ENCODE results near the gene MACF1. TPM values are rescaled to one million over a fixed set of nuclear protein-coding genes. Genes with fewer than 3 reads are reported as not detected.
"Not testable (repeated sequence)": the region's sequence is repeated elsewhere in the genome, so short reads cannot be mapped to it uniquely, and the experiment has no call there.

The MACF1 gene
- polyA plus RNA-seq, 3 donors, result 32.3 to 63.1 (median 61.9) TPM

DNA sequence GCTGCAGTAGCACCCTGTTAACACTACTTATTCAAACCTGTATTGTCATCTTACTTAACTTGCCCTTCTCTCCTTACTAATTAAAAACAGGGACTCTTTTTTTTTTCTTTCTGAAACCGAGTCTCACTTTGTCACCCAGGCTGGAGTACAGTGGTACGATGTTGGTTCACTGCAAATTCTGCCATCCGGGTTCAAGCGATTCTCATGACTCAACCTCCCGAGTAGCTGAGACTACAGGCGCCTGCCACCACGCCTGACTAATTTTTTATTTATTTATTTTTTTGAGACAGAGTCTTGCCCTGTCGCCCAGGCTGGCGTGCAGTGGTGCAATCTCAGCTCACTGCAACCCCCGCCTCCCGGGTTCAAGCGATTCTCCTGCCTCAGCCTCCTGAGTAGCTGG, 3.9 kb downstream of the MACF1 start:
- WGBS, 3 donors, result 95 to 97% (median 95%) methylated on average over 12 of the region's 12 CpGs
- not testable (repeated sequence) for H3K27ac ChIP-seq (ENCODE audit: low read depth, low read length)

DNA sequence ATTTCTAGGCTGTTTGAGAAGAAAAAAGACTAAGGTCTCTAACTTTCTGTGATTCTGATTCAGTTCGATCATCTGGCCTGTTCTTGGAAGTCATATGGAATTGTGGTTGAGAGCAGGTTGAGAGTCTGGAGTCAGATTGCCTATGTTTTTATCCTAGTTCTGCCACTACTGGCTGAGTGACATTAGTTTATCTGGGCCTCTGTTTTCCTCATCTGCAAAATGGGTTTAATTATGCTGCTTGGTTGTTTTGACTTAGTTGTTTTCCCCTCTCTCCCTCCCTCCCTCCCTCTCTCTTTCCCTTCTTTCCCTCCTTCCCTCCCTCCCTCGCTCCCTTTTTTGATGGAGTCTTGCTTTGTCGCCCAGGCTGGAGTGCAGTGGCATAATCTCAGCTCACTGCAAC, 6.2 kb downstream of the MACF1 start:
- H3K27ac ChIP-seq (ENCODE audit: low read depth, low read length), result no peak overlapping the region
- 95 to 100% (median 97%) methylated on average over 3 of the region's 3 CpGs for WGBS, 3 donors

DNA sequence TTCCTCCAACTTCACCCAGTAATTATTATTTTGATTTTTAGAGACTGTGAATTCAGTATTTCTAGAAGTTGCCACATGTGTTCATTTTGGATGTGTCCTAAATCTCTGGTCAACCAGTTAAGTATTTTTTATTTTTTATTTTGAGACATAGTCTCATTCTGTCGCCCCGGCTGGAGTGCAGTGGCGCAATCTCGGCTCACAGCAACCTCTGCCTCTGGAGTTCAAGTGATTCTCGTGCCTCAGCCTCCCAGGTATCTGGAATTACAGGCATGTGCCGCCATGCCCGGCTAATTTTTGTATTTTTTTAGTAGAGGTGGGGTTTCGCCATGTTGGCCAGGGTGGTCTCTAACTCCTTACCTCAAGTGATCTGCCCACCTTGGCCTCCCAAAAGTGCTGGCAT, 8.0 kb downstream of the MACF1 start:
- no peak overlapping the region for H3K27ac ChIP-seq (ENCODE audit: low read depth, low read length)
- 87 to 95% (median 88%) methylated on average over 8 of the region's 8 CpGs for WGBS, 3 donors

DNA sequence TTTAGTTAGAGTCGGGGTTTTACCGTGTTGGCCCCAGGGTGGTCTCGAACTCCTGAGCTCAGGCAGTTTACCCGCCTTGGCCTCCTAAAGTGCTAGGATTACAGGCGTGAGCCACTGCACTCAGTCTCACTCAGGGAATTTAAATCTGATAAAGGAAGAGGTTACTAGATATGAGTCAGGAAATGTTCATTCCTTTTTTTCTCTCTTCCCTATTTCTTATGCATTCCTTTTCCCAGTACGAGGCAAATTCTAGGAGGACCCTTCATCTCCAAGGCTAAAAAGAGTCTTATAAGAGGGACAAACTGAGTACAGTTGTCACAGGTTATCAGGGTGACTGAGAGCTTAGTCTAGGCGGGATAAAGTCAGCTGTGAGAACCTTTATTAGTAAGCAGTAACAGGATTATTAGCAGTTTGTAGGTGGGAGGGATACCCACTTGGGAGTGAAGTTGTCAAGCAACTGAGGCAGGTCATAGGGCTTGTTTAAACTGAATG, 9.1 kb downstream of the MACF1 start:
- WGBS, 3 donors, result 62 to 67% (median 67%) methylated on average over 7 of the region's 7 CpGs

DNA sequence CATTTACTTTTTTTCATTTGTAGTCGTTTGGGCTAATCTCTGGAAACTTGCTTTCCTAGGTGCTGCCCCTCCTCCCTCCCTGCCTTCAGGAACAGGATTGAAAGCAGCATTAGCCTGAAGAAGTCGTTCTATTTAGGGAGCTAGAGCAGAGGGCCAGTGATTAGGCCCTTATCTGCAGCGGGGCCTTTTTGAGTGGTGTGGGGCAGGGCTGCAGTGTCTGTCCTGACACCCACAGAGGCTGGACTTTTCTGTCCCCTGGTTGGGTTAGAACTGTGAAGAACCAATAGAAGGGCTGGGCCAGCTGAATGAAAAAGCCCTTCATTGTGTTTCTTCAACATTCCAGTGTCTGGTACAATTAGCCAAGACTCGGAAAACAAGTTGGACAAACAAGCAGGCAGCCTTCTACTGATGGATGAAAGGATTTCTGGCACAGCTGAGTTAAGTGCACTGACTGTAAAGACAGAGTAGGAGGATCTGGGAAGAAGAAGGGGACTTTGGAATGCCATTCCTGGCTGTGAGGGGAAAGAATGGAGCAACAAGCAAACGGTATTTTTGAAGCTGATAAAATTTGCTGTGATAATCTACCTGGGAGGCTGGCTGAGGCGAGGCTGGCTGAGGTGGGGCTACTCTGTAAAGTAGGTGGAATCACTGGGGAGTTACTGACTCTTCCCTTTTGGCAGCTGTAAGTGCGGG, 9.7 kb downstream of the MACF1 start:
- 24 to 44% (median 35%) methylated on average over 7 of the region's 7 CpGs for WGBS, 3 donors
- H3K27ac ChIP-seq (ENCODE audit: low read depth, low read length), result no peak overlapping the region

More for the DNA sequence above, 9.1 kb downstream of the MACF1 start:
- no peak overlapping the region for H3K27ac ChIP-seq (ENCODE audit: low read depth, low read length)

DNA sequence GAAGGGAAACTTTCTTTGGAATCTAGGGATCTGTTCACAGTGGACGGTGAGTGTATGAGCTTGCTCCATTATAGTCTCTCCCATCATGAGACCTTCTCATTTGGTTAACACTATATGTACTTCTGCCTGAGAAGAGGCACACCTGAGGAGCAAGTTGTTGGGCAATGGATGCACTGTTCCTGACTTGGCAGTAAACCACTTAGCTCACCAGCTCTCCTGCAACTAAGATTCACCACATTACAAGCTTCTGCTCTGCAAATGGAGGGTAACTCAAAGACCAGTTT, 10.2 kb downstream of the MACF1 start:
- 28 to 48% (median 31%) methylated on average over 1 of the region's 1 CpG for WGBS, 3 donors
- no peak overlapping the region for H3K27ac ChIP-seq (ENCODE audit: low read depth, low read length)

DNA sequence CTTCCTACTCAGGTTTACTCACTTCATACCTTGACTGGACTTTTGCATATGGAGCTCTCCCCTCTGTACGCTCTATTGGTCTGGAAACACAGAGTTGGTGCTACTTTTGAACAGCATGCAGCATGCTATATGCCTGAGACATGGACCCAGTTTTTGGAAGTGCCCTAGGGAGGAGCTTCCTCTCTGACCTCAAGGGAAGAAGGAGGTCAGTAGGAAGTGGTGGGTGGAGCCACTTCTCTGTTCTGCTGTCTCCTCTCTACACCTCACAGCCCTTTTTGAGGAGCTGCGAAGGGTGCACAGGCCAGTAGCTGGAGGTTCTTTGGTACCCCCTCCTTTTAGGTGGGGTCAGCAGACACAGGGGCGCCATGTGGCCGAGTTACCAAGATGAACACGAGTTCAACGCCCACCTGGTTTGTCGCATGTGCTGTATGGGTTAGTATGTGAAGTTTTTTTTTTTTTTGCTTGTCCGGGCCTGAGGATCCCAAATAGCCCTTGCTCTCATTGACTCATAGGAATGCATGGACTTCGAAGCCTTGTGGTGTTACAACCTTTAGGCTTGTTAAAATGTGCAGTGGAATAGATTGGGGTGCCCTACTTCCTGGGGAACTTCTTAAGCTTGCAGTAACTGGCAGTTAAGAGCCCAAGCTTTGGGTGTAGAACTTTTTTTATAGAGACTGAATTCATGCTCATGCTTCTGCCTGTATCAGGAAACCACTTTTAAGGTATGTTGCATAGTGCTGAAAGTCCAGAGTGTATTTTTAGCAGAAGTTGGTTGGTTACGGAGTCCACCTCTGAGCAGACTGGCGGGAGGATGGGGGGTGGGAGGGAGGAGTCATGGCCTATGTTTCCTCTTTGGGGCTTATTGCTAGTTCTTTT, 10.7 kb downstream of the MACF1 start:
- WGBS, 3 donors, result 51 to 82% (median 63%) methylated on average over 11 of the region's 11 CpGs
- no peak overlapping the region for H3K27ac ChIP-seq (ENCODE audit: low read depth, low read length)

DNA sequence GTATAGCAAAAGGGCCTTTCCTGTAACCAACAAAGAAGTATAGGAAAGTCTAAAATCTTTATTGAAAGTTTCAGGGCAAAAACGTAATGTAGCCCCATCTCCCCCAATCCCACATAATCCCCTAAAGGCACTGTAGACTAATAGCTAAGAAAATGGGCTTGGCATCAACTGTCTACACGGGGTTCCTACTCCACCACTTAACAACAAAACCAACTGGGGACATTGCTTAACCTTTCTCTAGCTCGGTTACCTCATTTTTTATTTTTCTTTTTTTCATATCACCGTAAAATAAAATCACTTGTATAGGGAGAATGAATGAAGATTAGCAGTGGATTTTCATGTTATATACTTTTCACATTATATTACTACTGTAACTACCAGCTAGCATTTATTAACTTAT, 12.3 kb downstream of the MACF1 start:
- 48 to 85% (median 49%) methylated on average over 4 of the region's 4 CpGs for WGBS, 3 donors
- no peak overlapping the region for H3K27ac ChIP-seq (ENCODE audit: low read depth, low read length)

DNA sequence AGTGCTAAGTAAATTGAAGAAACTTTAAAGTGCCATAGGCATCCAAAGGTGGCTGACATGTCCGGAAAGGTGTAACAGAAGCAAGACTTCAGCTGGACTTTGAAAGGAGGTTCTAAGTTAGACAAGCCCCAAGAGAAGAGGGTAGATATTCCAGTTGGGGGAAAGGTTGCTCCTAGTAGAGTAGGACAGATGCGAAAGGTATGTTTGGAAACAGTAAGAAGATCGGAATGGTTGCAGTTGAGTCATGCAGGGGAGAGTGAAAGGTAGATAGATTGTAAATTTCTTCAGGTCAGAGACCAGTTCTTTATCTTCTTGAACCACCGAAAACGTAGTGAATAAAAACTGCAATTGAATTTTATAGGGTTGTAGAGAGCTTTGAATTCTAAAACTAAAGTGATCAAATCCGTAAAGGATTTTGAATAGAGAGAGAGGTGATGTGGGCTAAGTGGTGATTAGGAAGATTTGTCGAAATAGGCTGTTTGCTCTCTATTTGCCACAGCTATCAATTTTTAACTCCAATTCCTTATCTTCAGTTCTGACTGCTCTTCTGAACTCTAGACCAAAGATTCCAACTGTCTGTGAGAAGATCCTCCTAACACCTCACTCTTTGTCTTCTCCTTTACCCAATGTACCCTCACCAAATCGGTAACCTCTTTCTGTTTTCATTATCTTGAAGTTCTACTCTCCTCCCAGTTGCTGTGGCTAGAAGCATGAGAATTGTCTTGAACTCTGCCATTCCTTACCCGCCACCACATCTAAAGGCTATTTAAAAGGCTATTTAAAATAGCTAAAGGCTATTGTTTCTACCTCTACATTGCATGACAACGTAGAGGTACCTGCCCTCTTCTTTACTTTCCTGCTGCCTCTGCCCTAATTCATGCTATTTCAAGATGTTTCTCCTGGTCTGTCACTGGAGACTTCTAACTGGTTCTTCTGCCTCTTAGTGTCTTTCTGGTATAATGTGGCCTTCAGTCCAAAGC, 16.7 kb downstream of the MACF1 start:
- H3K27ac ChIP-seq (ENCODE audit: low read depth, low read length), result no peak overlapping the region
- WGBS, 3 donors, result 91 to 93% (median 93%) methylated on average over 10 of the region's 10 CpGs

DNA sequence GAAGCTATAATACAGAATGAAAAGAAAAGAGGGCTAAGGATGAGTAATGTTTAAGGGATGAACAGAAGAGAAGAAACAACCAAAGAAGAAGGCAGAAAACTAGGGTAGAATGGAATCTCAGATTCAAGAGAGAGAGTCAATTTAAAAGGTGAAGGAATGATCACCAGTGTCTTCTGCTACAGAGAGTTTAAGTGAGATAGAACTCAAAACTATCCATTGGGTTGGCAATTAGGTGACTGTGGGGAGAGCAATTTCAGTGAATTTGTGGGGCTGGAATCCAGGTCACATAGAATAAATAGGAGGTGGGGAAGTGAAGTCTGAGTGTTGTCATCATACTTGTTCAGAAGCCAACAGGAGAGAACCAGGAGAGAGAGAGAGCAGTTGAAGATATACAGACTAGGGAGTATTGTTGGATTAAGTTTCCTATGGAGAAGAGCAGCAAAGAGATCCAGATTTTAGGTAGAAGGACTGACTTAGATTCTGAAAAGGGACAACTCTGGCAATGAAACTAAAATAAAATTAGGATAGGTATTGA, 19.9 kb downstream of the MACF1 start:
- no peak overlapping the region for H3K27ac ChIP-seq (ENCODE audit: low read depth, low read length)

DNA sequence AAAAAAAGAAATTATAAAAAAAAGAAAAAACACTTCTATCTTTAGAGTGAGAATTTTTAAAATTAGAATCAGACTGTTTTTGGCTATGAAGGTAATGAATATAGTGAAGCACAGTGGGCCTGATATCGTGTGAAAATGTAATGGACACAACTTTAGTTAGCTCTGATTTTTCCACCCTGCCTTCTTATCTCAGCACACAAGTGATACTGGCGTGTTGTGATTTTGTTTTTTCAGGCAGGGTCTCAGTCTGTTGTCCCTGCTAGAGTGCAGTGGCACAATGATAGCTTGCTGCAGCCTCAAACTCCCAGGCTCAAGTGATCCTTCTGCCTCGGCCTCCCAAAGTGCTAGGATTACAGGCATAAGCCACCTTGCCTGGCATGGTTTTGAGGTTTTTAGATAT, 22.3 kb downstream of the MACF1 start:
- H3K27ac ChIP-seq (ENCODE audit: low read depth, low read length), result no peak overlapping the region
- WGBS, 3 donors, result 83 to 93% (median 89%) methylated on average over 3 of the region's 3 CpGs

DNA sequence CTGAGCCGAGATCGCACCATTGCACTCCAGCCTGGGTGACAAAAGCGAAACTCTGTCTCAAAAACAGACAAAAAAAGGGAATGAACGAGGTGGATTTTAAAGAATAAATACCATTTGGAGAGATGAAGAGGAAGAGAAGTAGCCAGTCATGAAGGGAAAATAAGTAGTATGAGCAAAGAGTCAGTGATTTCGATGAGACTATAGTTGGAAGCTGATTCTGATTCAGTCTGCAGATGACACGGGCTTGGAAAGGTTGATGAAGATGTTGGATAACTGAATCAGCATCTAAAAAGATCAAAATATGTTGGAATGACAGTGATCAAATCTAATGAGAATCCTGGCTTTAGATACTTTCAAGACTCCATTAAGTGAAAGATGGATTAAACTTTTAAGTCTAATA, 23.8 kb downstream of the MACF1 start:
- 93 to 95% (median 95%) methylated on average over 6 of the region's 6 CpGs for WGBS, 3 donors
- no peak overlapping the region for H3K27ac ChIP-seq (ENCODE audit: low read depth, low read length)

DNA sequence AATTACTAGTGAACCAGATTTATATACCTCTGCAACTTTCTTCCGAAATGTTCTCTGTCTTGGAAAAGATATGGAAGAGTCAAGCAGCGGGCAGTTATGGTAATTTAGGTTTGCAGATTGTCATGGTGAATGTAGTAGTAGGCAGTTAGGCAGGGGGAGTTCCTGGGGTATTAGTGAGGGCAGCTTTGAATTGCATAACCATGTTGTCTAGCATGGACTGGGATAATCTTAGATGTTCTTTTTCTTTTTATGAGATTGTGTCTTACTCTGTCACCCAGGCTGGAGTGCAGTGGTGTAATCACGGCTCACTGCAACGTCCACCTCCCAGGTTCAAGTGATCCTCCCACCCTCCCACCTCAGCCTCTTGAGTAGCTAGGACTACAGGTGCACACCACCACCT, 25.0 kb downstream of the MACF1 start:
- H3K27ac ChIP-seq (ENCODE audit: low read depth, low read length), result no peak overlapping the region
- WGBS, 3 donors, result 81 to 93% (median 89%) methylated on average over 4 of the region's 4 CpGs

DNA sequence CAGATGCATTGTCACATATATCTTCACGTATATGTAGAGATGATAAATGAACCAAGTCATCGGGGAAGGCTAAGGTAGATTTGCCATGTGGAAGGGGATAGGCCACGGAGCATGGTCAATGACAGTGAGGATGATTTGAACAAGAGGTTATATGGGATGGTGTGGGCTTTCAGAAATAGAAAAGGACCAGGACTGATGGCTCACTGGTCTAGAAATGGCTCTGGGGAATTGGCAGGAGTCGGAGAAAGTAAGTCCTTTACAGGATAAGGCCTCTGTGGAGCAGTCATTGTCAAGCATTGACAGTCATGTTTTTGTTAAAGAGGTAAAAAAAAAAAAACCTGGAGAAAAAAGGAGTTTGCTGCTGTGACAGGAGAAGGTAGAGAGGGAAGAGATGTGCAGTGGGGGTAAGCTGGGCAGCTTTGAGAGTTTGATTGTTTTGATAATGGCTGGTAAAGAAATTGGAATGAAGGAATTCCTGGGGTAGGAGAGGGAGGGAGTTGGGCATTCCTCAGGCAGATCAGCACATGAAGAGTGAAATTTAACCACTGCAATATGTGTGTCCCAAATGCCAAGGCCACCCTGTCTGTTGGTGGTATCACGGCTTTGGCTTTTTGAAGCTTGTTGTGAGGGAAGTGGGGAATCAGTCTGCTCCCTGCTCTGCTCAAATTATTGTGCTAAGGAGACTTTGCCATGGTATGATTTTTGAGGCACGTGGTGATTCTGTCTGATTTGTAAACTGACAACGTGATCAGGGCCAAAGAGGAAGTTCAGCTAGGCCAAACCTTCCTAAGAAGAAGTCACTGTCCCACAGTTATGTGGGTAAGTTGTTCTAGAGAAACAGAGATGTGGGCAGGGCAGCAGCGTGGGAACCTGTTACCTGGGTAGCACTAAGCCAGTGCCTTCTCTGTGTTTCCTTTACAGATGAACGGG, 26.0 kb downstream of the MACF1 start:
- no peak overlapping the region for H3K27ac ChIP-seq (ENCODE audit: low read depth, low read length)
- WGBS, 3 donors, result 61 to 65% (median 64%) methylated on average over 9 of the region's 9 CpGs

DNA sequence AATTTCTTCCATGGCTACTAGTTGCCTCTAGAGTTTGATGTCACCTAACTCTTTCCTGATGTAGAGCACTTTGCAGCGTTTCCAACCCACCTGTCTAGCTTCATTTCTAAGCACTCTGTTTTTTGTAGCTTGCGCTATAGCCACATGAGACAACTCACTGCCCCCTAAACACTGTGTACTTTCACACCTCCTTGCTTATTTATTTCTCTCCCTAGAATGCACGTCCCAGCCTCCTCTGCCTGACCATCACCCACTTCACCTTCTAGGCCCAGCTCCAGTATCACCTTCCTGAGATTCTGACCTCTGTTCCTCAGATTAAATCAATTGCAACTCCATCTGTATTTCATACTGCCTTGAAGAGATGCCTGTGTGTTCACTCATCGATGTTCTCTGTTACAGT, 32.5 kb downstream of the MACF1 start:
- no peak overlapping the region for H3K27ac ChIP-seq (ENCODE audit: low read depth, low read length)
- WGBS, 3 donors, result 90 to 97% (median 91%) methylated on average over 4 of the region's 4 CpGs

DNA sequence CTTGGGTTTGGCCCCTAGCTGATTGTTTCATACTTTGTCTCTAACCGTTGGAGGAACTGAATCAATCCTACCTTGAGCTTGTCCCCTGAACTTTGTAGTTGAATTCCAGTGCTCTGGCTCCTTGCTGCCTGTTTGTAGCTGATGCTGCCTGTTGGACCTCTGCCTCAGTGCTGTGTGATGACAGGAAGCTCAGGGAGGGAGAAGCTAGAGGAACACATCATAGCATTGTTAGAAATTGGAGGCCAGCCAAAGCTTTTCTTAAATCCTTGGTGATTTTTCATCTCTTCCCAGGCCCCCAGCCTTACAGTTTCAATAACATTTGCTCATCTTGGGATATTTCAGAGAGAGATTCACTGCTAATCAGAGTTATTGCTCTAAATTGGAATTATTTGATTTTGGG, 34.0 kb downstream of the MACF1 start:
- no peak overlapping the region for H3K27ac ChIP-seq (ENCODE audit: low read depth, low read length)
- 39 to 70% (median 47%) methylated on average over 1 of the region's 1 CpG for WGBS, 3 donors

DNA sequence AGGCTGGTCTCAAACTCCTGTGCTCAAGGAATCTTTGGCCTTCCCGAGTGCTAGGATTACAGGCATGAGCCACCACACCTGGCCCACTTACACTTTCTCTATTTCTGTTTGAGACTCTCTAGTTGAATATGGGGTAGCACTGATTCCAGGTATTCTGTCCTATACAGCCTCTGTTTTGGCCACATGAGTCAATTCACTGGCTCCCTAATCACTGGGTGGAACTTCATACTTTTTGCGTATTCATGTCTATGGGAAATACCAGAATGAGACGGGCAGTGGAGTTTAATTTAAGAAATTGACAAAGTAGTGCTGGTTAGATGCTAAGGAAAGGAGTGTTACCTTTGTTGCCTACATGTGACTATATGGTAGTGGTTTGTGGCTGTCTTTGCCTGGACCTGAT, 35.5 kb downstream of the MACF1 start:
- H3K27ac ChIP-seq (ENCODE audit: low read depth, low read length), result no peak overlapping the region
- 92 to 98% (median 97%) methylated on average over 3 of the region's 3 CpGs for WGBS, 3 donors

DNA sequence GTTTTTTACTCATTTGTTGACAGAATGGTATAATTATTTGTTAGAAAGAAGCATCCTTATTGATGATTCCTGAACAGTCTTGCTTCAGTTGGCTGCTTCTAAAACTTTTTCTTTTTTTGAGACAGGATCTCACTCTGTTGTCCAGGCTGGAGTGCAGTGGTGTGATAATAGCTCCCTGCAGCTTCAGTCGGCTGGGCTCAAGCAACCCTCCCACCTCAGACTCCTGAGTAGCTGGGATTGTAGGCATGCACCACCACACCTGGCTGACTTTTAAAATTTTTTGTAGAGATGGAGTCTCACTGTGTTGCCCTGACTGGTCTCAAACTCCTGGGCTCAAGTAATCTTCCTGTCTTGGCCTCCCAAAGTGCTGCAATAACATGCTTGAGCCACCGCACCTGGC, 38.8 kb downstream of the MACF1 start:
- WGBS, 3 donors, result 85 to 87% (median 85%) methylated on average over 2 of the region's 2 CpGs
- no peak overlapping the region for H3K27ac ChIP-seq (ENCODE audit: low read depth, low read length)
